HG03060 (cell line): ENCODE measurements around the gene MTLN.
"Not testable (repeated sequence)": the region's sequence is repeated elsewhere in the genome, so short reads cannot be mapped to it uniquely, and the experiment has no call there.

Experiments
- ATAC-seq: cut with Tn5 transposase; IDR thresholded peaks from one replicate; pipeline ENCODE4 v1.9.1; 2021; ENCODE audit warnings: low read depth, moderate number of reproducible peaks; ENCODE audit not compliant: unreplicated experiment

MTLN gene, protein sequence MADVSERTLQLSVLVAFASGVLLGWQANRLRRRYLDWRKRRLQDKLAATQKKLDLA

DNA sequence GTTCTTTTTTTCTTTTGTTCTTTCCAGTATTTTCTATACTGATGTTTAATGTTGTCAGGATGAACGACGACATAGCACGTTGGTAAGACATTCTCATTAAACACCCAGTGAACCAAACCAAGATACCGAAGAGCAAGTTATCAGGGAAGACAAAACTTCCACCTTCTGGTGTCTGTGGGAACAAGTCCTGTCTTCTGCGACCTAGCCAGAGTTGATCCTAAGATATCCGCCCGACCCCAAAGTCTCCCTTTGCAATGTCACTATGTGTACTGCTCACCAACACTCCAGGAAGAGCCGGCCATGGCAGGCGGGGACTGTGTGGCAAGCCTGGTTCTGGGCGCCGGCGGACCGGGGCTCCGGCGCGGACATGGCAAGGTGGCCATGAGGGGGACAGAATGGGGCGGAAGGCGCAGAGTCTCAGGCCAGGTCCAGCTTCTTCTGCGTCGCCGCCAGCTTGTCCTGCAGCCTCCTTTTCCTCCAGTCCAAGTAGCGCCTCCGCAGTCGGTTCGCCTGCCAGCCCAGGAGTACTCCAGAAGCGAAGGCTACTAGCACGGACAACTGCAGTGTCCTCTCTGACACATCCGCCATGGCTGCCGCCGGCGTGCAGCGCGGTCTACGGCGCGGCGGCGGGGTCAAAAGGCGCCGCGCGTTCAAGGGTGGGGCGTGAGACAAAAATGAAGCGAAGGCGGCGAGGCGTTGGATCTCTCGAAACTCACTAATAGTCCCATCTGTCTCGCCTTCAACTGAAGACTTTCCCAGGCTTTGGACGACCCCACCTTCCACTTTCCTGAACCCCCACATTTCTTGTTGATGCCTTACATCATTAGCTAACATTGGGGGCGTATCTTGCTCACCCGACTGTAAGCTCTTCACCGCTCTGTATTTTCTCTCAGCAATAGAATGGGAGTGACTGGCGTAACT is at the start of gene MTLN:
TSS of gene MTLN (minus strand) at position 610 of the 921 bp plus-strand sequence. CDS start at position 588, 22 bp downstream.
- peak; percentile 73 for ATAC-seq

DNA sequence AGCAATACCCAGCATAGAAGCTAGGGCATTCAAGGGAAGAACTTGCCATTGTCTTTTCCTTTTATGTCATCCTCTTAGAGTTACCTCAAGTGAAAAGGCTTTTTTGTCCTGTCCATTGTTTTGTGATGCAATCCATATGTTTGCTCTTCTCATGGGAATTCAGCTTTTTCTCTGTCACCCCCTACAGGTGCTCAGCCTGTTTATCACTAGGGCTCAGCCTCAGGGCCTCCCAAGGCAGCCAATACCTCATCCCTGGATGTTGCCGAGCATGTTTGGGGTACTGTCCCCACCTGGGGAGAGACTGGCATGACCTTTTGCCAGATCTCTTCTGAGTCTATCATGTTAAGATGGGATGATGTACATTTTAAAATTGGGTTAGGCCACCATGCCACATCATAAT is 49.6 kb upstream of the MTLN start:
- ATAC-seq = not testable (repeated sequence)

DNA sequence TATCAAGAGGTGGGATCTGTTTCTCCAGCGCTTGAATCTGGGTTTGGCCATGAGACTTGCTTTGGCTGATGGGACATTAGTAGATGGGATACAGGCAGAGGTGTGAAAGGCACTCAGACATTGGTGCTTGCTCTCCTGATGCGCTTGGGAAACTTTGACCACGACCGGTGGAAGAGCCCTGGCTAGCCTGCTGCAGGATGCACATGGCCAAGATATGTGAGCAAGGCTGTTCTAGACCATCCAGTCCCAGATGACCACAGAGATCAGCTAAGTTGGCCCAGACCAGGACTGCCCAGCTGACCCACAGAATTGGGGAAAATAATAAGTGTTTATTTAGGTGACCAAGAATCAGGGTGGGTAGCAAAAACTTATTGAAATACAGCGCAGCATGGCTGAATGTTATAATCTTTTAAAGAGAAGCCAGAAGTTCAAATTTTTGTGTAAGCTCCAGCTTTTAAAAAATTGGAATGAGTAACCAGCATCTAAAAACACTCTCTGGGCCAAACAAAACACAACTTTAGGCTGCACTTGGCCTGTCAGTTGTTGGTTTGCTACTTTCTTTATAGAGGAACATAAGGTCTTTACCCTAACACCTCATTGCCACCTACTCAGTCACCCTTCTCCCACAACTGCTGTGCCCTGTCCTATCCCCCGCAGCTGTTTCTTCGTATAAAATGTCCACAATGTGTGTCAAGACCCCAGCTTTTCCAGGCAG is 35.9 kb upstream of the MTLN start:
- not testable (repeated sequence) for ATAC-seq

DNA sequence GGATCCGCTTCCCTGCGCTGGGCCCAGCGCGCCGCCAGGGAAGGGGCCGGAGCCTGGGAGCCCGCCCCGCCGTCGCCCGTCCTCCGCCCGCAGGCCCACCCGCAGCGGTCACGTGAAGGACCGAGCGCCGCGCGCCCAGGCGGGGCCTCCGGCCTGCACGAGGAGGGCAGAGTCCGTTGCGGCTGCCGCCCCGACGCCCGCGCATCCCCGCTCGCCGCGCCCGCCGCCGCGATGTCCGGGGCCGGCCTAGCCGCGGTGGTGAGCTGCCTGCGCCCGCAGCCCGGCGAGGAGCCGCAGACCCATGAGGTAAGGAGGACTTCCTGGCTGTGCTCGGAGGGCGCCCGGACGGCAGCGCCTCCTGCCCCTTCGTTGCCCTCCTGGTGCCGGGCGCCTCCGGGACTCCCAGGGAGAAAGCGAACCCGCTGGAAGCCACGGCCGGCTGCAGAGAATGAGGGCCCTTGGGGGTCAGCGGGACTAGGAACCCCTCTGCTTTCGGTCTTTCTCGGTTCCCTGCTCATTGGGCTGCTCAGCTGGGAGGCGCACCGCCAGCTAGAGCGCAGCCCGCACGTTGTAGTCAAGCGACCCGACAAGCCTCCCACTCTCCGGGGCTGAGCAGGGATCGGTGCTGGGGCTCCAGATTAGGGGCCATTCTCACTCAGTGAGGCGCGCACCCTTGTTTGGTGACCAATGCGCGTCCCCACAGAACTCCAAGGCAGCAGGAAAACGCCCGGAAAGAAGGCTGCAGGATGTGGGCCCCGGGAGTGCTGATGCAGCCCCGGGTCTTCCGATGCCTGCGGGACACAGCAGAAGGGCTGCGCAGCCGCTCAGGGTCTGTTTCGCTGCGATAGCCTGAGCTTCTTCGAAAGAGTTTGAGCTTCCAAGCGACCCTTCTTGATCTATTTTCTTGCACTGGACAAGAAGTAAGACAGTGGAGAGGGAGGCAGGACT is 33.4 kb upstream of the MTLN start:
- ATAC-seq = not testable (repeated sequence)

DNA sequence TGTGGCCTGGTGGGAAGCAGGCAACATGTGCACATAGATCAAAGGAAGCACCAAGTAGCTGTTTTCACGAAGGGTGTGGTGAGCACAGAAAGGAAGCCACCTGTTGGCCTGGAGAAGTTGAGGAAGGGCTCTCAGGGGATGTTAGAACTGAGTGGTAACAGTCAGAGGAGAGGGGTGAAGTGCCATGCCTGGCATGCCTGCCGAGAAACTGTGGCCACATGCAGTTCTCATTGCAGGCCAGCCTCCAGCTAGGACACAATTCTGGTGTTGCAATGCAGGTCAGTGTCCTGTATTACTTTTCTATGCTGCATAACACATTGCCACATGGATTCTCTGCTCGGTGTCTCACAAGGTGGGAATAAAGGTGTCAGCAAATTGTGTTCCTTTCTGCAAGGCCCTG is 30.9 kb upstream of the MTLN start:
- ATAC-seq = not testable (repeated sequence)

DNA sequence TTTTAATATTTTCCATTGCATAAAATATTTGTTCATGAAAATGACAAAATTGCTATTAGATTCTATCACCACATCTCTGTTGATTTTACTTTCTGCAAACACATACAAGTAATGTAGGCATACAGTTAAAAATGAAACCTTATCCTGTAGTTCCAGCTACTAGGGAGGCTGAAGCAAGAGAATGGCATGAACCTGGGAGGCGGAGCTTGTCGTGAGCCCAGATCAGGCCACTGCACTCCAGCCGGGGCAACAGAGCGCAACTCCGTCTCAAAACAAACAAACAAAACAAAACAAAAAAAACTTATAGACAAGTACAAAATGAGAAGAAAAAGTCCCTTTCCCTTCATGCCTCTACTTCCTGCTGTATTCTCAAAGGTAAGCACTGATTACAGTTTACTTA is 22.2 kb upstream of the MTLN start:
- ATAC-seq = not testable (repeated sequence)

DNA sequence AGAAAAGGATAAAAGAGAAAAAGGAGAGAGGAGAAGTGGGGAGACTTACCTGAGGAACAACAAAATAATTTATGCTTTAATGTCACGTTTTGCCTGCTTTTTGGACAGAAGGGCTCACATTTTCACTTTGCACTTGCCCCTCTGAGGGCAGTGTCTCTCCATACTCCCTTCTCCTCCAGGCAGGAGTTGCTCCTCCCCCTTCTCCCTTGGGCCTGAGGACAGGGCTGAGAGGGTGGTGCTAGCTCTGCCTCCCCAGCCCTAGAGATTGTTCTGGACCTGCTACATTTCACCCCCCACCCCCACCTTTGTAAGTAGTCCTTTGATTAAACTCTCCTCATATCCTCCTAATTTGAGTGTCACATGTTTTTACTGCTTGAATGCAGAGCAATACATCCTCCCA is 17.5 kb upstream of the MTLN start:
- ATAC-seq = not testable (repeated sequence)

DNA sequence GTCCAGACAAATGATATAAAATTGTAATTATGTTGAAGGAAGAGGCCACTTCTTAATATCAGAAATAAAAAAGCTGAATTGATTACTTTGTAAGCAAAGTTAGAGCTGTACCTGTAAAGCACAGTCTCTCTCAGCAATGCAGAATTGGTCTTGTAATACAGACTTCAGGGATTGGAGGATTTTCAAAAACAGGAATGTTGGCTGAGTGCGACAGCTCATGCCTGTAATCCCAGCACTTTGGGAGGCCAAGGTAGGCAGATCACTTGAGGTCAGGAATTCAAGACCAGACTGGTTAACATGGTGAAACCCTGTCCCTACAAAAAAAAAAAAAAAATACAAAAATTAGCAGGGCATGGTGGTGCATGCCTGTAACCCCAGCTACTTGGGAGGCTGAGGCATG is 10.3 kb upstream of the MTLN start:
- not testable (repeated sequence) for ATAC-seq

DNA sequence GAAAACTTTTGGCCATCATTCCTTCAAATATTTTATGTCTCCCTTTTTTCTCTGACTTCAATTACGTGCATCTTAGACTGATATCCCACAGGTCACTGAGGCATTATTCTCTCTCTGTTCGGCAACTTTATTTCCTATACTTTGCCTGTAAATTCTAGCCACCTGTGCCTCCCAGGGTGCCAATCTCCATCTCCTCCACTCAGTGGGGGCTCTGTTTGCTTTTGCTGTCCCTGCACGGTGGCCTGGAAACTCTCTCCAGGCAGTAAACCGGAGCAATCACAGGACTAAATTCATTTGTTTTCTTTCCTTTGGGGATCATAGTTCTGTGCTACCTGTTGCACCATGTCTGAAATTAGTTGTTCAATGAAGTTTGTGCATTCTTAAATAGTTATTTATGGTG is 9.6 kb upstream of the MTLN start:
- ATAC-seq = no peak

DNA sequence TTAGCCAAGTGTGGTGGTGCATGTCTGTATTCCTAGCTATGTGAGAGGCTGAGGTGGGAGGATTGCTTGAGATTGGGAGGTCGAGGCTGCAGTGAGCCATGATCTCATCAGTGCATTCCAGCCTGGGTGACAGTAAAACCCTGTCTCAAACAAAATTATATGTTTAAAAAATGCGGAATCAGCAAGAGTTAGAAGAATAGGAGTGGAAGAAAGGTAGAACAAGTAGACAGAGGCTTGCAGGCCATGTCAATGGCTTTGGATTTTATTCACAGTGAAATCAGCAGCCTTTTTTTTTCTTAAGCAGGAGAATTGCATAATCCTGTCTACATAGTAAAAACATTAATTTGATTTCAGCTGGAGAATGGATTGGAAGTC is 7.8 kb upstream of the MTLN start:
- no peak for ATAC-seq

DNA sequence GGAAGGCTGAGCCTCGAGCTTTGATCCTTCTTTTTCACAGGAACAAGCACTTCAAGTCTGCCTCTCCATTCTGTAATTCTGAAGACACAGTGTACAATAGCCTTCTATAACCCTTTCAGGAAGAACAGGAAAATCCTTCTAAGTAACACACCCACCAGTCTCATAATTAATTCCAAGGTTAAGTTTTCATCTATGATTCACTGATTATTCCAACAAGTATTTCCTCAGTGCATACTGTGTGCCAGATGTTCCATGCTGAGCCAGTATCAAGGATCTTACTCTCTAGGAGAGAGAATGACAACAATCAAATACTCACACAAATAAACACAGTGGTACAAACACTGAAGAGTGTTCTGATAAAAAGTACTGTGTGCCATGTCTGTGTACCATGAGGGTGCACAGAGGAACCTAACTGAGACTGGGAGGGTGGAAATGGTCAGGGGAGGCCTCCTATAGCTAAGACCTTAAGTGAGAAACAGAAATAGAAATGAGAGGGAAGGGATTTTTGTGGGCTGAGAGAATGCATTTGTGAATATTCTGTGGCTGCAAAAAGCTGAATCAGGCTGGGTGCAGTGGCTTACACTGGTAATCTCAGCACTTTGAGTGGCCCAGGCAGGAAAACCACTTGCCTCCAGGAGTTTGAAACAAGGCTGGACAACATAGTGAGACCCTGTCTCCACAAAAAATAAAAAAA is 7.3 kb upstream of the MTLN start:
- ATAC-seq = no peak

DNA sequence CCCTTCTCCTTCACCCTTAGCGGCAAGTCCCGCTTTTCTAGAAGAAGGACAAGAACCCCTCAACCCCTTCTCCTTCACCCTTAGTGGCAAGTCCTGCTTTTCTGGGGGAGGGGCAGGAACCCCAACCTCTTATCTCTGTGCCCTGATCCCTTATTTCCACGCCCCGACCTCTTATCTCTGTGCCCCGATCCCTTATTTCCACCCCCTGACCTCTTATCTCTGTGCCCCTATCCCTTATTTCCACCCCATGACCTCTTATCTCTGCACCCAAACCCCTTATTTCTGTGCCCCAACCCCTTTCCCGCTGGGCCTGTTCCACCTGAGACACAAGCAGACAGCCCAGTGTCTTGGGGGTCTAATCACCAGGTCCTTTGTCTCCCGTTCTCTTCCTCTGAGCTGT is 6.5 kb upstream of the MTLN start:
- not testable (repeated sequence) for ATAC-seq

DNA sequence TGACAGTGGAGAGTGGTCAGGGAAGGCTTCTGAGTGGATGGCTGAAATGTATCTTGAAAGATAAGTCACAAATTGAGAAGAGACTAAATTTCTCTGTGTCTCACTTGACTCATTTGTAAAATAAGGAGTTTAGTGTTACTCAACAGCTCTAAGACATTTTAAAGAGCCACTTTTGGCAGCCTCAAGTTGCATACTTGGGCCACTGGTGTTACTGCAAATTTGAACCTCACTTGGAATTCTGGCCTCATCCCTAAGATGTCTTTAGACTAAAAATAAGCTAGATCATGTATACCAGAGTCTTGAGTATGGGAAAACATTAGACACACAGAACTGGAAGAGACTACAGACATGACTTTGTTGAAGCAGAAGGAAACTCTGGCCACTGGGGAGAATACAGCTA is 4.5 kb upstream of the MTLN start:
- no peak for ATAC-seq

DNA sequence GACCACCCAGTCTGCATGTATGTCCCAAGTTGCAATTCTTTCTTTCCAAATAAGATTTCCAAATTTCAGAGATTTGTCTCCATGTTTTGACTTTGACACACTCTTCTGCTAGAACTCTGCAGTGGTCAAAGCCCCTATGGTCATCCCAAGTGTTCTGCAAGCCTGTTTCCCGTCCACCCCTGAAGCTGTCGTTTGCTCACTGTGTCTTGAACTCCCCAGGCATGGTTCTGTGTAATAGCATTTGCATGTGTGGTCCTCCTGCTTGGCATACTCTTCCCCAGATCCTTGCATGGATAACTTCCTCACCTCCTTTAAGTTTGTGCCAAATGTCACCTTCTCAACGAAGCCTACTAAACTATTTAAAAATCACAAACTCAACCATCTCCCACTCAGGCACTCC is 3.9 kb upstream of the MTLN start:
- ATAC-seq = no peak

DNA sequence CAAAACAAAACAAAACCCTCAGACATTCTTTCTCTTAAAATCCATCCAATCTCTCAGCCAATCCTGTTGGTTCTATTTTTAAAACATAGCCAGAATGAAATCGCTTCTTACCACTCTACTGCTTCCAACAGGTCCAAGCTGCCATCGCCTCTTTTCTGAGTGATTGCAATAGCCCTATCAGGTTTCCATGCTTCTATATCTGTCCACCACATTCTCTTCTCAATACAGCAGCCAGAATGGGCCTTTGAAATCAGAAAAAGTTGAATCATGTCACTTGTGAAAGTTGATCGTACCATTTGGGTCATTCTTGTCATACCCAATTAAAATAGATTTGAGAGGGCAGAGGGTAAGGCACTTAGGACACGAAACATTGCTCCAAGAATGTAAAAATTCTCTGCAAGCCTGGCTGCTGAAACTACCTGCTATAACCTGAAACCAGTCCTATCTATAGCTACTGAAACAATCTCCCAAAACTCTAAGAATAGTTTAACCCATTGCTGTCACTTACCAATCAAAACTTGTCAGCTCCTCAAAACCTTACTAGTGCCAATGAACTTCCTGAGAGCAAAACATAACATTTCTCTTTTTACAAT is 3.3 kb upstream of the MTLN start:
- ATAC-seq = no peak

DNA sequence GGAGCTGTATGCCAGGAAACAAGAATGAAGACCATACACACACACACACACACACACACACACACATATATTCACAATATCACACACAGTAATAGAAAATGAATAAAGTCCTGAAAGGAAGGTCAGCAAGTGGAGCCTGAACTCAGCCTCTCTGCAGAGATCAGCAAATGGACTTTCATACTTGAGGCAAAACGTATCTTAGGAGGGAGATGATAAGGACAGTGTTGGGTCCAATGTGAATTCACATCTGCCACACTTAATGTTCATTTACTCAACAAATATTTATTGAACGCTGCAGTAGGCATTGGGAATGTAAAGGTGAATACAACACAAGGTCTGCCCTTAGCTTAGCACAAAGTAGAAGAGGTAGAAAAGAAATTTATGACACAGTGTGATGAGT is 2.7 kb upstream of the MTLN start:
- no peak for ATAC-seq

DNA sequence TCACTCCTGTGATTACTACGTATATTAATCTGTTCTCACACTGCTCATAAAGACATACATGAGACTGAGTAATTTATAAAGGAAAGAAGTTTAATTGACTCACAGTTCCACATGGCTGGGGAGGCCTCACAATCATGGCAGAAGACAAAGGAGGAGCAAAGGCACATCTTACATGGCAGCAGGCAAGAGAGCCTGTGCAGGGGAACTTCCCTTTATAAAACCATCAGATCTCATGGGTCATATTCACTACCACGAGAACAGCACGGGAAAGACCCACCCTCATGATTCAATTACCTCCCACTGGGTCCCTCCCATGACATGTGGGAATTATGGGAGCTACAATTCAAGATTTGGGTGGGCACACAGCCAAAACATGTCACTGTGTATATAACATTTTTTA is 1.2 kb upstream of the MTLN start:
- ATAC-seq = not testable (repeated sequence)

DNA sequence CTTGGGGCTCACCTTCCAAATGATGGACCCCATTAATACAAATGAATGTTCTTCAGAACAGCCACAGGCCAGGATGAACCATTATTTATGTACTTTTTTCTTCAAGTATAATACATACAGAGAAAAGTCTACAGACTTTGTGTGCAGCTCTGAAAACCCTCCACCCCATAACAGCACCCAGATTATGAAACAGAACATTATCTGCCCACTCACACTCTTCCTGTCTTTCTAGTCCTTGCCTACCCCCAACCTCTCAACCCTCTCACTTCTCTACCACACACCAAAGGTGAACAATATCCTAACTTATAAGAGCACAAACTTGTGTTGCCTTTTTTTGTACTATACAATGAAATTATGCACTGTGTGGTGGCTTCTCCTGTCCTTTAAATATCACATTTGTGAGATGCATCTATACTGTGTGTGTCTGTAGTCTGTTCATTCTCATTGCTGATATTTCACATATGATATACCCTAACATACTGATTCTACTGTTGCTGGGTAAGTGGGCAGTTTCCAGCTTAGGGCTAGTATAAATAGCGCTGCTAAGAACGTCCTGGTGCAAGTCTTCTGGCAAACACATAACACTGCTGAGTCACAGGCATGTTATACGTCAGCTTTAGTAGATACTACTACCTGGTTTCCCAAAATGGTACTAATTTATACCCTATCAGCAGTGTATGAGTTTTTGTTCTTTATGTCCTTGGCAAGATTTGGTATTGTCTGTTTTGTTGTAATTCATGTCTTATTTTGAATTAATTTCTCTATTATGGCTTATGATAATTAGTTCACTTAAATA is 6.5 kb downstream of the MTLN start:
- ATAC-seq = no peak
